Measurements from ENCODE around the gene TGIF2LY. TPM values are rescaled to one million over a fixed set of nuclear protein-coding genes. Genes with fewer than 3 reads are reported as not detected.
"Not testable (repeated sequence)": the region's sequence is repeated elsewhere in the genome, so short reads cannot be mapped to it uniquely, and the experiment has no call there.

Gene TGIF2LY
- total RNA-seq: not detected in 2 replicates

- intact Hi-C loops (cut with micrococcal nuclease): not testable (repeated sequence)
Observed at GRCh38 chrY:3578767-3579166, at the start of gene TGIF2LY. TSS of gene TGIF2LY (plus strand) at chrY:3579067. CDS start at chrY:3579245, 178 bp downstream.
